ENCODE data around the gene LMO7. TPM values are rescaled to one million over a fixed set of nuclear protein-coding genes. Genes with fewer than 3 reads are reported as not detected.

Gene LMO7
- total RNA-seq, 1 donor from 2014 or later, result 73.3 TPM

DNA sequence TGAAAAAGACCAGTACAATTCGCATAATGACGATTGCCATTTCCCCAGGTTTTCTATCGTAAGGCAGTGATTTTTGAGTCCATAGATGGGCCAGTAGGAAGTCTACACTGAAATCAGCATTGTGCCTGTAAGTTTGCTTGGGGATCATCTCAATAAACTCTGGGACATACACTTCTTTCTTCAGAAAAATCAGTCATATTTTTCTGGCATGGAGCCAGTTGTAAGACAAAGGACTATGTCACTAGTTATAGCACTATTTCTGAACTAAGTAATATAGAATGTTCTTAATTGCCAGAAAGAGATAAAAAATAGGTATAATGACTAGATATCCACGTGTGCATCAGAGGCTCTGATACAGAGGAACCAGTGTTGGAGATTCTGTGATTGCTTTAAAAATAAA is 243.5 kb downstream of the LMO7 start:
- TF ChIP-seq, protein P1, sequence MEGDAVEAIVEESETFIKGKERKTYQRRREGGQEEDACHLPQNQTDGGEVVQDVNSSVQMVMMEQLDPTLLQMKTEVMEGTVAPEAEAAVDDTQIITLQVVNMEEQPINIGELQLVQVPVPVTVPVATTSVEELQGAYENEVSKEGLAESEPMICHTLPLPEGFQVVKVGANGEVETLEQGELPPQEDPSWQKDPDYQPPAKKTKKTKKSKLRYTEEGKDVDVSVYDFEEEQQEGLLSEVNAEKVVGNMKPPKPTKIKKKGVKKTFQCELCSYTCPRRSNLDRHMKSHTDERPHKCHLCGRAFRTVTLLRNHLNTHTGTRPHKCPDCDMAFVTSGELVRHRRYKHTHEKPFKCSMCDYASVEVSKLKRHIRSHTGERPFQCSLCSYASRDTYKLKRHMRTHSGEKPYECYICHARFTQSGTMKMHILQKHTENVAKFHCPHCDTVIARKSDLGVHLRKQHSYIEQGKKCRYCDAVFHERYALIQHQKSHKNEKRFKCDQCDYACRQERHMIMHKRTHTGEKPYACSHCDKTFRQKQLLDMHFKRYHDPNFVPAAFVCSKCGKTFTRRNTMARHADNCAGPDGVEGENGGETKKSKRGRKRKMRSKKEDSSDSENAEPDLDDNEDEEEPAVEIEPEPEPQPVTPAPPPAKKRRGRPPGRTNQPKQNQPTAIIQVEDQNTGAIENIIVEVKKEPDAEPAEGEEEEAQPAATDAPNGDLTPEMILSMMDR (conservative IDR thresholded peaks at IDR 0.05), result no peak
- no peak overlapping the region for H3K27ac Mint-ChIP-seq
- no peak overlapping the region for H3K4me3 Mint-ChIP-seq
- H3K27me3 Mint-ChIP-seq, result peaks cover 5% of the 10 kb centered on the region
- peaks cover 6% of the 10 kb centered on the region for H3K9me3 Mint-ChIP-seq
- no peaks in the 10 kb centered on the region for H3K36me3 Mint-ChIP-seq
- no peak for DNase-seq (ENCODE audit: extremely low spot score, unreplicated experiment)
- H3K4me1 Mint-ChIP-seq (ENCODE audit: unreplicated experiment), result peaks cover 22% of the 10 kb centered on the region

DNA sequence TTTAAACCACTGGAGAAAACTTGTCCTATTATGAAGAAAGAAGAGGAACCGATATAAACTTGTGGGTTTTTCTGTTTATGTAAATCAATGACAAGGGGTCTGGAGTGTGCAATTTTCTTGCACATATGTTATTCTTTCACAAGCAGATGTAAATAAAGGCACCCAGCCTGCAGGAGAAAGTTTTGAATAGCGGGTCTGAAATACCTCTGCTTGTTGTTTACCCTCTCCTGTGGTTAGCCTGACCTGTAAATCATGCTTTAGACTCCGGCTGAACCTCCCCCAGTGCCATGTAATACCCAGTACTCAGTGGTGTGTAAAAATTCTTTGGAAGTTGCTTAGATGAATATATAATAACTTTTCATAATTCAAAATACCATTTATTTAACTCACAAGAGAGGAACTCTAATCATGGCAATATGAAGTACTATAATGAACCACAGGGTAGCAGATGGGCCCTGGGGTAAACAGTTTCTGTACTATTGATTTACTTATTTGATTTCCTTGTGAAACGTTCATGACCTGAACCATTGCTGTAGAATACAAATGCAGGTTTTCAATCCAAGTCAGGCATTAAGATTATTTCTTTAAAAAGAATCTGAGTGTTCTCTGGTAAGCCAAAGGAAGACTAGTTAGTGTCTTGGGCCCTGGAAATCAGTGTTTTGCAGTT is 245.1 kb downstream of the LMO7 start:
- no peak overlapping the region for H3K4me3 Mint-ChIP-seq
- H3K27me3 Mint-ChIP-seq, result peaks cover 2% of the 10 kb centered on the region
- TF ChIP-seq, protein P1 (conservative IDR thresholded peaks at IDR 0.05), result no peak
- H3K36me3 Mint-ChIP-seq, result no peaks in the 10 kb centered on the region
- peaks cover 6% of the 10 kb centered on the region for H3K9me3 Mint-ChIP-seq
- no peak overlapping the region for H3K27ac Mint-ChIP-seq
- H3K4me1 Mint-ChIP-seq (ENCODE audit: unreplicated experiment), result peaks cover 10% of the 10 kb centered on the region
- DNase-seq (ENCODE audit: extremely low spot score, unreplicated experiment), result no peak

DNA sequence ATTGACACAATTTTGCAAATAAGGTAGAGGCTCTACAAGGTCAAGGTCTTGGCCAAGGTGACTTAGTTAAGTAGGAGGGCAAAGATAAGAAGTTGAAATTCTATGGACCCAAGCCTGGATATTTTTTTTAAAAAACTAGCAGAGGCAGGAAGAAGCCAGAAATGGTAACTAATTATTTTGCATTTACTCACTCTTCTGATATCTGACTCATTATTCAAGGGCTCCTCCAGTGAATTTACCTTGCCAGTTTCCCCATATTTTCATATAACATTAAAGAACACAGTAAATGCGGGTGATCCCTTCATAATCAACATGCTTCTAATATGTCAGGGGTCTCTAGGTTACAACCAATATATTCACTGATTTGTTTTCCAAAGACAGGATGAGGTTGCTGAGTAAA is 246.1 kb downstream of the LMO7 start:
- peaks cover 6% of the 10 kb centered on the region for H3K9me3 Mint-ChIP-seq
- H3K4me3 Mint-ChIP-seq, result no peak overlapping the region

DNA sequence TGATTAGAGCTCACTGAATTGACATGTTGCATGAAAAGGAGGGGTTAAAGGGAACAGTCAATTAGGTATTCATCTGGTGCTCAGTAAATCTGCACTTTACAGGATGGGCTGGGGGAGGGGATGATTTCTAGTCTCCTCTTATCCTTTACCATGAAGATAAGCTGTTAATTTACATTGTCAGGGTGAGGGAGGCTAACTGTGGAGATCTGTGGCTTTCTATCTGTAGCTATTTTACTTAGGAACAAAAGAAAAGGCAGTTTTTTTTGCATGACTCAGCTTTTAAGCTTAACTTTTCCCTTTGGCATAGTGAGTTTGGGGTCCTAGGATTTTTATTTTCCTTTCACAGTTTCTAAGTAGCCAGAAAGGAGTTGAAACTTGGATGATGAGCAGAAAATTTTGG is 253.3 kb downstream of the LMO7 start:
- Mint-ChIP-seq H3K36me3 (no peaks in the 10 kb centered on the region), H3K4me1 (ENCODE audit: unreplicated experiment) (peaks cover 4% of the 10 kb centered on the region), H3K27me3 (no peaks in the 10 kb centered on the region), H3K4me3 (no peak overlapping the region), H3K9me3 (no peaks in the 10 kb centered on the region), H3K27ac (no peak overlapping the region)
- TF ChIP-seq, protein P1 (conservative IDR thresholded peaks at IDR 0.05), result no peak
- no peak for DNase-seq (ENCODE audit: extremely low spot score, unreplicated experiment)

More for the DNA sequence above, 246.1 kb downstream of the LMO7 start:
- H3K27ac Mint-ChIP-seq, result no peak overlapping the region
- TF ChIP-seq, protein P1 (conservative IDR thresholded peaks at IDR 0.05), result no peak
- H3K4me1 Mint-ChIP-seq (ENCODE audit: unreplicated experiment), result peaks cover 2% of the 10 kb centered on the region
- H3K36me3 Mint-ChIP-seq, result no peaks in the 10 kb centered on the region
- DNase-seq (ENCODE audit: extremely low spot score, unreplicated experiment), result no peak
- no peaks in the 10 kb centered on the region for H3K27me3 Mint-ChIP-seq

DNA sequence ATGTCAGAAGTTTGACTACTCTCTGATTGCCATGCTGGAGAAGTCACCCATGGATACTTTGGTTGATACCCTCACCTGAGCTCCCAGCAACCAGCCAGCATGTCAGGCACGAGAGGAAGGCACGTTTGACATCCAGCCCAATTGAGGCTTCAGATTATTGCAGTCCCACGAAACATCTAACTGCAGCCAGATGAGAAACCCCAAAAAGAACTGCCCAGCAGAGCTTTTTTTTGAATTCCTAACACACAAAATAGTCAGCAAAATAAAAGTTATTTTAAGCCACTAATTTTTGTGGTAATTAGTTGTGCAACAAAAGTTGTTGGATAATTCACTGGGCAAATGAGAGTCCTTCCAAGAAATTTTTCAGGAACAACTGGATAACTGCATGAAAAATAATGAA is 259.0 kb downstream of the LMO7 start:
- H3K36me3 Mint-ChIP-seq, result no peaks in the 10 kb centered on the region
- no peak for DNase-seq (ENCODE audit: extremely low spot score, unreplicated experiment)
- TF ChIP-seq, protein P1 (conservative IDR thresholded peaks at IDR 0.05), result no peak
- no peaks in the 10 kb centered on the region for H3K27me3 Mint-ChIP-seq
- no peaks in the 10 kb centered on the region for H3K9me3 Mint-ChIP-seq
- H3K27ac Mint-ChIP-seq, result no peak overlapping the region
- peaks cover 8% of the 10 kb centered on the region for H3K4me1 Mint-ChIP-seq (ENCODE audit: unreplicated experiment)
- H3K4me3 Mint-ChIP-seq, result no peak overlapping the region
